HepG2 (cell line): Measurements from ENCODE around the gene SIRT7. TPM values are rescaled to one million over a fixed set of nuclear protein-coding genes. Genes with fewer than 3 reads are reported as not detected.

Experiments used
- ARHGAP35 ChIP-seq: sonication (generic); formaldehyde crosslinking; IDR thresholded peaks from 2 replicates; pipeline ENCODE4 v1.9.0; 2022; ENCODE audit warnings: mild to moderate bottlenecking, inconsistent platforms, moderate library complexity, missing genetic modification reagents, borderline replicate concordance
- ARID4A ChIP-seq: sonication (generic); formaldehyde crosslinking; IDR thresholded peaks from 2 replicates; pipeline ENCODE4 v1.5.0; 2020; ENCODE audit warnings: mild to moderate bottlenecking, missing genetic modification reagents, borderline replicate concordance
- ATF3 ChIP-seq: sonication (generic); formaldehyde crosslinking; IDR thresholded peaks from 2 replicates; pipeline ENCODE4 v1.4.0; 2020; ENCODE audit warnings: missing genetic modification reagents
- BRCA1 ChIP-seq: sonication (generic); formaldehyde crosslinking; IDR thresholded peaks from 2 replicates; pipeline ENCODE4 v1.4.0; 2020; ENCODE audit warnings: missing genetic modification reagents
- DPF2 ChIP-seq: sonication (generic); formaldehyde crosslinking; IDR thresholded peaks from 2 replicates; pipeline ENCODE4 v1.4.0; 2020; ENCODE audit warnings: mild to moderate bottlenecking, low read depth, missing genetic modification reagents, borderline replicate concordance
- KLF12 ChIP-seq: sonication (generic); formaldehyde crosslinking; IDR thresholded peaks from 2 replicates; pipeline ENCODE4 v1.4.0; 2020; ENCODE audit warnings: missing genetic modification reagents, borderline replicate concordance
- KLF6 ChIP-seq: IDR thresholded peaks from 2 replicates; pipeline ENCODE4 v1.8.0; 2016; ENCODE audit warnings: missing biosample characterization, missing genetic modification reagents
- KMT2A ChIP-seq: sonication (generic); formaldehyde crosslinking; IDR thresholded peaks from 2 replicates; pipeline ENCODE4 v1.4.0; 2020; ENCODE audit warnings: missing genetic modification reagents
- LBX2 ChIP-seq: sonication (generic); formaldehyde crosslinking; IDR thresholded peaks from 2 replicates; pipeline ENCODE4 v1.5.0; 2020; ENCODE audit warnings: missing genetic modification reagents, mild to moderate bottlenecking, borderline replicate concordance
- MED8 ChIP-seq: sonication (generic); formaldehyde crosslinking; IDR thresholded peaks from 2 replicates; pipeline ENCODE4 v1.8.1; 2023; ENCODE audit warnings: mild to moderate bottlenecking, missing genetic modification reagents; ENCODE audit not compliant: insufficient replicate concordance
- MTF2 ChIP-seq: sonication (generic); formaldehyde crosslinking; IDR thresholded peaks from 2 replicates; pipeline ENCODE4 v1.5.0; 2020; ENCODE audit warnings: missing genetic modification reagents, borderline replicate concordance
- PAWR ChIP-seq: sonication (generic); formaldehyde crosslinking; IDR thresholded peaks from 2 replicates; pipeline ENCODE4 v1.4.0; 2020; ENCODE audit warnings: missing genetic modification reagents, mild to moderate bottlenecking, borderline replicate concordance
- PCBP1 ChIP-seq: fragments of 200-400 bp; formaldehyde crosslinking; IDR thresholded peaks from 2 replicates; pipeline ENCODE4 v1.6.1; 2017; ENCODE audit warnings: mild to moderate bottlenecking, low read depth, low read length, borderline replicate concordance
- SNAPC2 ChIP-seq: sonication (generic); formaldehyde crosslinking; IDR thresholded peaks from 2 replicates; pipeline ENCODE4 v1.8.1; 2022; ENCODE audit warnings: mild to moderate bottlenecking, missing genetic modification reagents
- ZFX ChIP-seq: sonication (generic); formaldehyde crosslinking; IDR thresholded peaks from 2 replicates; pipeline ENCODE4 v1.4.0; 2020; ENCODE audit warnings: mild to moderate bottlenecking, low read depth, missing genetic modification reagents, moderate library complexity
- ZGPAT ChIP-seq: IDR thresholded peaks from 2 replicates; pipeline ENCODE4 v1.6.1; 2016; ENCODE audit warnings: mild to moderate bottlenecking
- ZNF224 ChIP-seq: sonication (generic); formaldehyde crosslinking; IDR thresholded peaks from 2 replicates; pipeline ENCODE4 v1.5.0; 2020; ENCODE audit warnings: mild to moderate bottlenecking, missing genetic modification reagents
- ZNF432 ChIP-seq: sonication (generic); formaldehyde crosslinking; IDR thresholded peaks from 2 replicates; pipeline ENCODE4 v1.5.0; 2020; ENCODE audit warnings: missing genetic modification reagents, mild to moderate bottlenecking, borderline replicate concordance
- ZNF589 ChIP-seq: sonication (generic); formaldehyde crosslinking; conservative IDR thresholded peaks from 2 replicates; pipeline ENCODE4 v1.8.0; 2022; ENCODE audit warnings: mild to moderate bottlenecking, moderate library complexity, missing genetic modification reagents
- ZNF670 ChIP-seq: sonication (generic); formaldehyde crosslinking; IDR thresholded peaks from 2 replicates; pipeline ENCODE4 v1.8.0; 2022; ENCODE audit warnings: mild to moderate bottlenecking, missing genetic modification reagents, borderline replicate concordance
- ZNF678 ChIP-seq: sonication (generic); formaldehyde crosslinking; IDR thresholded peaks from 2 replicates; pipeline ENCODE4 v1.4.0; 2020; ENCODE audit warnings: mild to moderate bottlenecking, missing genetic modification reagents
- ZNF883 ChIP-seq: sonication (generic); formaldehyde crosslinking; IDR thresholded peaks from 2 replicates; pipeline ENCODE4 v1.5.1; 2020; ENCODE audit warnings: mild to moderate bottlenecking, missing genetic modification reagents; ENCODE audit errors: not compliant biosample characterization
- polyA plus RNA-seq, 8 experiments: library from polyadenylated mRNA; depleted of rRNA in 3 of 8; stranded (reverse) in 7 of 8; unstranded in 1 of 8; fragments of >200 nt; fragmentation: Illumina TruSeq in 4 of 8; extraction: Trizol in 4 of 8; gene quantifications; 2 replicates each; pipeline versions ENCODE4 v1.2.1 to v1.2.3, GENCODE V29; 2011 to 2016; ENCODE audit warnings: low read depth in 4 of 8, missing spikeins in 1 of 8, mixed read lengths in 1 of 8; ENCODE audit not compliant: insufficient read depth in 1 of 8
- total RNA-seq, 5 experiments: library from RNA; depleted of rRNA; stranded (reverse); fragments of >200 nt; fragmentation: Illumina TruSeq; extraction: Trizol; gene quantifications; 2 replicates each; pipeline ENCODE4 v1.2.3, GENCODE V29; 2016; ENCODE audit warnings: low read depth in 1 of 5

SIRT7 gene
- total and polyA plus RNA-seq, 2 of the 13 experiments (the other 11 are each of a cell fraction or from before 2014, with no cell fraction given), result 8.3 to 24.8 TPM

GRCh38 chr17:81960130-81960958 is 42.4 kb upstream of the SIRT7 start (continued):
- 0 out of 2 replicates have a peak, but pooled peaks have one; percentile 51 for TF ChIP-seq PCBP1
- no peak for TF ChIP-seq KLF6 (CRISPR knock-in tag)
- peak; percentile 58; the same call in 1 of the 2 replicates for TF ChIP-seq ARHGAP35 (CRISPR knock-in tag)
- peak; percentile 68 for TF ChIP-seq ZFX (CRISPR knock-in tag)
- TF ChIP-seq ZNF883 (CRISPR knock-in tag), result peak; percentile 25
- peak; percentile 11; the same call in 1 of the 2 replicates for TF ChIP-seq ZNF670 (CRISPR knock-in tag)
- TF ChIP-seq LBX2, result no peak
- TF ChIP-seq ZNF589 (CRISPR knock-in tag), result peak; percentile 26; the same call in 1 of the 2 replicates
- no peak for TF ChIP-seq BRCA1 (CRISPR knock-in tag)
- TF ChIP-seq ZNF432 (CRISPR knock-in tag), result no peak
- peak; percentile 75 for TF ChIP-seq MED8 (CRISPR knock-in tag)
- TF ChIP-seq MTF2, result 0 out of 2 replicates have a peak, but pooled peaks have one; percentile 69
- 0 out of 2 replicates have a peak, but pooled peaks have one; percentile 6 for TF ChIP-seq DPF2 (CRISPR knock-in tag)
- TF ChIP-seq ZGPAT (CRISPR knock-in tag), result peak; percentile 8; the same call in 1 of the 2 replicates
- 0 out of 2 replicates have a peak, but pooled peaks have one; percentile 43 for TF ChIP-seq KMT2A (CRISPR knock-in tag)
- TF ChIP-seq ZNF678, result 0 out of 2 replicates have a peak, but pooled peaks have one; percentile 31
- 0 out of 2 replicates have a peak, but pooled peaks have one; percentile 32 for TF ChIP-seq SNAPC2 (CRISPR knock-in tag)
- peak; percentile 2; the same call in 1 of the 2 replicates for TF ChIP-seq ATF3 (CRISPR knock-in tag)
- 0 out of 2 replicates have a peak, but pooled peaks have one; percentile 25 for TF ChIP-seq PAWR (CRISPR knock-in tag)
- 0 out of 2 replicates have a peak, but pooled peaks have one; percentile 56 for TF ChIP-seq ZNF224 (CRISPR knock-in tag)
- TF ChIP-seq ARID4A (CRISPR knock-in tag), result peak; percentile 34
- 0 out of 2 replicates have a peak, but pooled peaks have one; percentile 52 for TF ChIP-seq KLF12
